Lower lobe of right lung (tissue), 2 donors: ENCODE results near the gene MYO1E. TPM values are rescaled to one million over a fixed set of nuclear protein-coding genes. Genes with fewer than 3 reads are reported as not detected.

Experiments used
- ATAC-seq, 2 donors: fragments of 200-7000 bp; cut with Tn5 transposase; one replicate each; pipeline ENCODE4 v1.9.1; 2020 to 2022; ENCODE audit warnings: mild to moderate bottlenecking in 2 of 2, moderate library complexity in 2 of 2
- DNase-seq: peaks from one replicate; pipeline ENCODE4 v3.0.0-alpha.2; 2020
- H3K27ac ChIP-seq: fragments of 200-600 bp; one replicate; pipeline ENCODE4 v1.8.0; 2022
- H3K27me3 ChIP-seq: fragments of 200-600 bp; one replicate; pipeline ENCODE4 v1.8.0; 2022; ENCODE audit warnings: low read depth
- H3K36me3 ChIP-seq: fragments of 200-600 bp; one replicate; pipeline ENCODE4 v1.8.0; 2022; ENCODE audit warnings: mild to moderate bottlenecking
- H3K4me1 ChIP-seq: fragments of 200-600 bp; one replicate; pipeline ENCODE4 v1.8.0; 2022
- H3K4me3 ChIP-seq: fragments of 200-600 bp; one replicate; pipeline ENCODE4 v1.8.0; 2022; ENCODE audit warnings: mild to moderate bottlenecking
- H3K9me3 ChIP-seq: fragments of 200-600 bp; one replicate; pipeline ENCODE4 v1.8.0; 2022
- CTCF ChIP-seq: fragments of 200-600 bp; IDR thresholded peaks from one replicate; pipeline ENCODE4 v1.8.0; 2022; ENCODE audit warnings: antibody characterized with exemption, mild to moderate bottlenecking
- intact Hi-C: fragments of 100-400 bp; cut with DNase I; formaldehyde crosslinking; loops from one replicate; pipeline ENCODE4 v1.11.0; 2022
- total RNA-seq: library from RNA; stranded (reverse); fragmentation: NEBNext Ultra II Directional; extraction: Animal tissue kit (Norgen Biotek cat#: 25700); gene quantifications from one replicate; pipeline ENCODE4 v1.2.1, GENCODE V29; 2021
- donor health status: DM: no; HTN: yes; CAD: no; lungs with severe emphysema.

Gene MYO1E
- total RNA-seq, 1 donor from 2014 or later: 59.4 TPM

GRCh38 chr15:59268852-59269407 is 103.7 kb downstream of the MYO1E start:
- peaks cover 5% of the 10 kb centered on the region for H3K36me3 ChIP-seq
- H3K9me3 ChIP-seq: no peaks in the 10 kb centered on the region
- ATAC-seq: no peak
- H3K4me3 ChIP-seq: no peak overlapping the region
- no peak for TF ChIP-seq CTCF
- no peaks in the 10 kb centered on the region for H3K4me1 ChIP-seq
- H3K27ac ChIP-seq: no peak overlapping the region
- intact Hi-C loops: no loop called here
- no peaks in the 10 kb centered on the region for H3K27me3 ChIP-seq
- DNase-seq: no peak

DNA sequence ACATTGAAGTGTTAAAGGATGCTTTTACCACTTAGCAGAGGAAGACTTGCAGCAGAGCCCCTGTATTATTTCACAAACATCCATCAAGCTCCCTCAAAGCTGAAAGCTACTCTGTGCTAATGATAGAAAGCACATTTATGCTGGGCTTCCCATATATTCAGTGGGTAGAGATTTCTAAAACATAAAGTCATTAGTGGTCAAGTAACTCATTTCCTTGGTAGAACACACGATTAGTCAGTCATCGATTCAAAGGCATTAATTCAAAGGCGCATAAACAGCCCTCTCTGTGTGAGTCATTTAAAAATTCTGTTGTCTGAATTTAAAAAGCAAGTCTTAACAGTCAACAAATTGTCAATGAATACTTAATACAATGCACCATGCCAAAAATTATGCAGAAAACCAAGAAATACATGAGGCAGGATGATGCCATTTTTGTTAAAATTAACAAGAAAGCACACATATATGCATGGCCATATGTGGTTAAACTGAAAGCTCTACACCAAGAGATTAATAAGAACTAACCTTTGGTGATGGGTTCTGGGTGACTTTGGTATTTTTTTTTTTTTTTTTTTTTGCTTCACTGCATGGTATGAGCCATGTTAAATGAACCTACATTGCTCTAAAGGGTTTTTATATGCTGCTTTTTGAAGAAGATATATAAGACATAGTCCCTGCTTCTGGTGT is 104.4 kb downstream of the MYO1E start:
- Histone ChIP-seq H3K4me1 (no peaks in the 10 kb centered on the region), H3K9me3 (no peaks in the 10 kb centered on the region), H3K27me3 (no peaks in the 10 kb centered on the region), H3K27ac (no peak overlapping the region), H3K36me3 (peaks cover 5% of the 10 kb centered on the region), H3K4me3 (no peak overlapping the region)
- ATAC-seq (no peak), DNase-seq (no peak)
- intact Hi-C loops: no loop called here
- no peak for TF ChIP-seq CTCF

GRCh38 chr15:59266028-59266427 is 106.6 kb downstream of the MYO1E start:
- ATAC-seq: no peak
- no peaks in the 10 kb centered on the region for H3K36me3 ChIP-seq
- intact Hi-C loops: no loop called here
- no peak overlapping the region for H3K27ac ChIP-seq
- H3K4me1 ChIP-seq: no peaks in the 10 kb centered on the region
- TF ChIP-seq CTCF: no peak
- no peak for DNase-seq
- H3K27me3 ChIP-seq: no peaks in the 10 kb centered on the region
- no peaks in the 10 kb centered on the region for H3K9me3 ChIP-seq
- no peak overlapping the region for H3K4me3 ChIP-seq

DNA sequence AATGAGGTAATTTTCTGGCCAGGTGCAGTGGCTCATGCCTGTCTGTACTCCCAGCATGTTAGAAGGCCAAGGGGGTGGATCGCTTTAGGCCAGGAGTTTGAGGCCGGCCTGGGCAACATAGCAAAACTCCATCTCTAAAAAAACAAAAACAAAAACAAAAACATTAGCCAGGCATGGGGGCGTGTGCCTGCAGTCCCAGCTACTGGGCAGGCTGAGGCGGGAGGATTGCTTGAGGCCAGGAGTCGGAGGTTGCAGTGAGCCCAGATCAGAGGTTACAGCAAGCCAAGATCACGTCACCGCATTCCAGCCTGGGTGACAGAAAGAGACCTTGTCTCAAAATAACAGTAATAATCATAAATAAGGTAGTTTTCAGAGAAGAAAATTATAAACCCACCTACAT is 110.4 kb downstream of the MYO1E start:
- Histone ChIP-seq H3K27ac (no peak overlapping the region), H3K4me1 (no peaks in the 10 kb centered on the region), H3K36me3 (no peaks in the 10 kb centered on the region), H3K9me3 (no peaks in the 10 kb centered on the region), H3K4me3 (no peak overlapping the region), H3K27me3 (no peaks in the 10 kb centered on the region)
- intact Hi-C loops: no loop called here
- TF ChIP-seq CTCF: no peak
- DNase-seq (no peak), ATAC-seq (no peak)

GRCh38 chr15:59260090-59260489 is 112.6 kb downstream of the MYO1E start:
- Histone ChIP-seq H3K36me3 (no peaks in the 10 kb centered on the region), H3K27me3 (no peaks in the 10 kb centered on the region), H3K4me3 (no peak overlapping the region), H3K27ac (no peak overlapping the region), H3K4me1 (no peaks in the 10 kb centered on the region), H3K9me3 (no peaks in the 10 kb centered on the region)
- intact Hi-C loops: no loop called here
- TF ChIP-seq CTCF: no peak
- ATAC-seq (no peak), DNase-seq (no peak)
